ENCODE data around the gene SGTA. TPM values are rescaled to one million over a fixed set of nuclear protein-coding genes. Genes with fewer than 3 reads are reported as not detected.

The SGTA gene
- polyA plus RNA-seq, 3 donors = 21.6 to 35.4 (median 22.0) TPM

GRCh38 chr19:2803486-2804155 lies 20.5 kb upstream of the SGTA start:
- Histone ChIP-seq H3K79me2 (ENCODE audit: insufficient read depth, low read length) (no peaks in the 10 kb centered on the region), H3K4me1 (ENCODE audit: control insufficient read depth in 1 of 2, insufficient read depth in 2 of 2, low read length in 2 of 2) (no peaks in the 10 kb centered on the region), H4K20me1 (ENCODE audit: insufficient read depth, low read length) (no peaks in the 10 kb centered on the region), H3K36me3 (replicated peaks in 1 of 2; ENCODE audit: control insufficient read depth in 1 of 2, insufficient read depth in 2 of 2, low read length in 2 of 2) (peaks cover 29 to 55% of the 10 kb centered on the region in 2 donors), H2AFZ (ENCODE audit: insufficient read depth, low read depth, low read length, poor library complexity, severe bottlenecking) (no peak overlapping the region), H3K4me2 (replicated peaks; ENCODE audit: extremely low read depth, low read length, poor library complexity, severe bottlenecking) (no peak overlapping the region), H3K9me3 (replicated peaks in 1 of 2; ENCODE audit: control insufficient read depth in 1 of 2, insufficient read depth in 1 of 2, low read length in 2 of 2) (no peaks in the 10 kb centered on the region), H3K27me3 (ENCODE audit: control insufficient read depth in 2 of 2, insufficient read depth in 2 of 2, low read length in 2 of 2) (no peaks in the 10 kb centered on the region), H3K9ac (ENCODE audit: insufficient read depth, low read length, poor library complexity, severe bottlenecking) (no peak overlapping the region), H3K4me3 (replicated peaks in 1 of 3; ENCODE audit: low read depth in 2 of 3, low read length in 3 of 3) (no peak overlapping the region), H3K27ac (ENCODE audit: low read depth in 1 of 2, low read length in 2 of 2) (no peak overlapping the region)
- H3K4me1 Mint-ChIP-seq = no peaks in the 10 kb centered on the region
- peaks cover 0 to 5% (median 0%) of the 10 kb centered on the region in 7 donors for H3K9me3 Mint-ChIP-seq
- peaks cover 0 to 4% (median 0%) of the 10 kb centered on the region in 3 donors for H3K27me3 Mint-ChIP-seq (ENCODE audit: low read depth in 3 of 3)
- no peak for TF ChIP-seq CTCF (IDR thresholded peaks at IDR 0.05)
- intact Hi-C loops (cut with micrococcal nuclease) = no loop called here
- no peak overlapping the region for H3K4me3 Mint-ChIP-seq
- 95% methylated on average over 28 of the region's 29 CpGs for WGBS (ENCODE audit: insufficient coverage)
- H3K36me3 Mint-ChIP-seq = peaks cover 28 to 69% of the 10 kb centered on the region in 2 donors
- DNase-seq = no peak
- H3K27ac Mint-ChIP-seq = peak overlapping the region in 1 of 7 donors; percentile 79

- H3K36me3 Mint-ChIP-seq = peaks cover 27 to 73% of the 10 kb centered on the region in 2 donors
- no peaks in the 10 kb centered on the region for H3K27me3 ChIP-seq (ENCODE audit: control insufficient read depth in 2 of 2, insufficient read depth in 2 of 2, low read length in 2 of 2)
- H3K79me2 ChIP-seq (ENCODE audit: insufficient read depth, low read length) = no peaks in the 10 kb centered on the region
- H3K9me3 ChIP-seq (replicated peaks in 1 of 2; ENCODE audit: control insufficient read depth in 1 of 2, insufficient read depth in 1 of 2, low read length in 2 of 2) = no peaks in the 10 kb centered on the region
- no peak for TF ChIP-seq CTCF (IDR thresholded peaks at IDR 0.05)
- no peak for DNase-seq
- H3K4me3 Mint-ChIP-seq = no peak overlapping the region
- peaks cover 29 to 53% of the 10 kb centered on the region in 2 donors for H3K36me3 ChIP-seq (replicated peaks in 1 of 2; ENCODE audit: control insufficient read depth in 1 of 2, insufficient read depth in 2 of 2, low read length in 2 of 2)
- H3K9me3 Mint-ChIP-seq = peaks cover 0 to 5% (median 0%) of the 10 kb centered on the region in 7 donors
- no peak overlapping the region for H2AFZ ChIP-seq (ENCODE audit: insufficient read depth, low read depth, low read length, poor library complexity, severe bottlenecking)
- H3K27me3 Mint-ChIP-seq (ENCODE audit: low read depth in 3 of 3) = peaks cover 0 to 4% (median 0%) of the 10 kb centered on the region in 3 donors
- H3K4me3 ChIP-seq (replicated peaks in 1 of 3; ENCODE audit: low read depth in 2 of 3, low read length in 3 of 3) = no peak overlapping the region
- WGBS (ENCODE audit: insufficient coverage) = 98% methylated on average over 14 of the region's 17 CpGs
- no peaks in the 10 kb centered on the region for H3K4me1 ChIP-seq (ENCODE audit: control insufficient read depth in 1 of 2, insufficient read depth in 2 of 2, low read length in 2 of 2)
- H3K4me2 ChIP-seq (replicated peaks; ENCODE audit: extremely low read depth, low read length, poor library complexity, severe bottlenecking) = no peak overlapping the region
- H4K20me1 ChIP-seq (ENCODE audit: insufficient read depth, low read length) = no peaks in the 10 kb centered on the region
- H3K4me1 Mint-ChIP-seq = no peaks in the 10 kb centered on the region
- H3K27ac ChIP-seq (ENCODE audit: low read depth in 1 of 2, low read length in 2 of 2) = no peak overlapping the region
- H3K27ac Mint-ChIP-seq = peak overlapping the region in 1 of 7 donors; percentile 55
- H3K9ac ChIP-seq (ENCODE audit: insufficient read depth, low read length, poor library complexity, severe bottlenecking) = no peak overlapping the region
- intact Hi-C loops (cut with micrococcal nuclease) = no loop called here
These were observed 19.8 kb upstream of the SGTA start for GRCh38 chr19:2802826-2803225.
